ENCODE measurements around the gene HEBP2. TPM values are rescaled to one million over a fixed set of nuclear protein-coding genes. Genes with fewer than 3 reads are reported as not detected.

Gene HEBP2
- total RNA-seq, 1 donor from 2014 or later, result 11.9 TPM

DNA sequence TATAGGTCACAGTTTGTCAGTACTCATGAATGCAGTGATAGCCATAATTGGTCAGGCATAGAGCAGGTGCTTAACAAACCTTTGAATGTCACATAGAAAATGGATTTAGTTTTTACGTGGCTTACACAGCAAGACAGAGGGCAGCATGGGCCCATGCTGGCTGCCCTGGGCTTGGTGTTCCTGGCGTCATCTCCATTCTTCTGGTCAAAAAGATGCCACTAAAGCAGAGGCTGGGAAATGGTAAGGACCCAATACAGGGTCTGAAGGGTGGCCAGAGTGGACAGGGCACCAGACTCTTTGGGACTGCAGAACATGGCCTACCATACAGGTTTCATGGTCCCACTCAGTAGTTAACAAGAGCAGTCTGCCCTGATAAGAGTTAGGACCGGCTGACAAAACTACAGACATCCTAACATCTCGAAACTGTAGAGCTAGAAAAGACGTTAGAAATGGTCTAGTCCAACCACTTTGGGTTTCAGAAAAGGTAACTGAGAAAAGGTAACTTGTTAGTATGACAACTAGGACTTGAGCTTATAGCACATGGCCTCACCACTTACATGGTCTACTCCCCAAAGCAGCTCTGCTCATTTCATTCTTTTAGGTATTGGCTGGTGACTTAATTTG lies 22.6 kb downstream of the HEBP2 start:
- Histone ChIP-seq H3F3A (ENCODE audit: low read depth) (no peaks in the 10 kb centered on the region), H3K79me2 (ENCODE audit: low read depth) (no peaks in the 10 kb centered on the region), H2AFZ (replicated peaks) (no peak overlapping the region), H3K9ac (no peak overlapping the region), H3K27ac (no peak overlapping the region), H3K4me1 (no peaks in the 10 kb centered on the region), H3K36me3 (no peaks in the 10 kb centered on the region), H3K4me2 (no peak overlapping the region), H3K9me3 (ENCODE audit: low read depth) (no peaks in the 10 kb centered on the region), H3K4me3 (no peak overlapping the region), H3K27me3 (no peaks in the 10 kb centered on the region), H4K20me1 (ENCODE audit: low read depth) (no peaks in the 10 kb centered on the region)
- peaks cover 10% of the 10 kb centered on the region for H3K4me1 Mint-ChIP-seq
- H3K27me3 Mint-ChIP-seq (ENCODE audit: insufficient read depth, low read depth), result peaks cover 2% of the 10 kb centered on the region
- DNase-seq (ENCODE audit: low spot score), result no peak
- no peak overlapping the region for H3K4me3 Mint-ChIP-seq
- no peak overlapping the region for H3K27ac Mint-ChIP-seq
- H3K36me3 Mint-ChIP-seq, result peaks cover 26% of the 10 kb centered on the region
- H3K9me3 Mint-ChIP-seq, result no peaks in the 10 kb centered on the region
- no peak for TF ChIP-seq EZH2 (IDR thresholded peaks at IDR 0.05)
- TF ChIP-seq, protein P1, sequence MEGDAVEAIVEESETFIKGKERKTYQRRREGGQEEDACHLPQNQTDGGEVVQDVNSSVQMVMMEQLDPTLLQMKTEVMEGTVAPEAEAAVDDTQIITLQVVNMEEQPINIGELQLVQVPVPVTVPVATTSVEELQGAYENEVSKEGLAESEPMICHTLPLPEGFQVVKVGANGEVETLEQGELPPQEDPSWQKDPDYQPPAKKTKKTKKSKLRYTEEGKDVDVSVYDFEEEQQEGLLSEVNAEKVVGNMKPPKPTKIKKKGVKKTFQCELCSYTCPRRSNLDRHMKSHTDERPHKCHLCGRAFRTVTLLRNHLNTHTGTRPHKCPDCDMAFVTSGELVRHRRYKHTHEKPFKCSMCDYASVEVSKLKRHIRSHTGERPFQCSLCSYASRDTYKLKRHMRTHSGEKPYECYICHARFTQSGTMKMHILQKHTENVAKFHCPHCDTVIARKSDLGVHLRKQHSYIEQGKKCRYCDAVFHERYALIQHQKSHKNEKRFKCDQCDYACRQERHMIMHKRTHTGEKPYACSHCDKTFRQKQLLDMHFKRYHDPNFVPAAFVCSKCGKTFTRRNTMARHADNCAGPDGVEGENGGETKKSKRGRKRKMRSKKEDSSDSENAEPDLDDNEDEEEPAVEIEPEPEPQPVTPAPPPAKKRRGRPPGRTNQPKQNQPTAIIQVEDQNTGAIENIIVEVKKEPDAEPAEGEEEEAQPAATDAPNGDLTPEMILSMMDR (IDR thresholded peaks at IDR 0.05), result no peak
- TF ChIP-seq EZH2phosphoT487 (IDR thresholded peaks at IDR 0.05), result no peak

DNA sequence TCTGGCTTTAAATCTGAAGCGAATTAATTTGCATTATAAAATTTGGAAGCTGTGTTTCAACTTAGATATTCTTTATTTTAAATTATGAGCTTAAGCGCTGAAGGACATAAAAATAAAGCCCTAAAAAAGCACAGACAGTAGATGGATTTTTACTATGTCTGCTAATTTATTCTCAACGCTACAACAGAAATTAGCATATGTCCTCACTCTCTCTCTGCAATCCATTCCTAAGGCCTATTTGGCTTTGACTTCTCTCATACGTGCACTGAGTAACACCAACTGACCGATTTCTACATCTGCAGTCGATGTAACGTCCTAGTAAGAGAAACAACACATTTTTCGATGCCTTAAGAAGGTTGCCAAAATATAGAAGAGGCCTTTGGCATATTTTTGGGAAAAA lies 23.7 kb downstream of the HEBP2 start:
- Histone ChIP-seq H3K9me3 (ENCODE audit: low read depth) (no peaks in the 10 kb centered on the region), H3K4me3 (no peak overlapping the region), H3K27ac (no peak overlapping the region), H2AFZ (replicated peaks) (no peak overlapping the region), H3K79me2 (ENCODE audit: low read depth) (no peaks in the 10 kb centered on the region), H3K9ac (no peak overlapping the region), H3K4me1 (no peaks in the 10 kb centered on the region), H3F3A (ENCODE audit: low read depth) (no peaks in the 10 kb centered on the region), H3K4me2 (no peak overlapping the region), H3K36me3 (no peaks in the 10 kb centered on the region), H3K27me3 (no peaks in the 10 kb centered on the region), H4K20me1 (ENCODE audit: low read depth) (no peaks in the 10 kb centered on the region)
- TF ChIP-seq, protein P1 (IDR thresholded peaks at IDR 0.05), result no peak
- TF ChIP-seq EZH2 (IDR thresholded peaks at IDR 0.05), result no peak
- Mint-ChIP-seq H3K4me1 (peaks cover 10% of the 10 kb centered on the region), H3K9me3 (no peaks in the 10 kb centered on the region), H3K36me3 (peaks cover 24% of the 10 kb centered on the region), H3K27me3 (ENCODE audit: insufficient read depth, low read depth) (peaks cover 2% of the 10 kb centered on the region), H3K27ac (no peak overlapping the region), H3K4me3 (no peak overlapping the region)
- no peak for DNase-seq (ENCODE audit: low spot score)

GRCh38 chr6:138428944-138429598 lies 25.0 kb downstream of the HEBP2 start:
- H3K9ac ChIP-seq, result no peak overlapping the region
- H3K27ac ChIP-seq, result no peak overlapping the region
- TF ChIP-seq EZH2phosphoT487 (IDR thresholded peaks at IDR 0.05) (no peak), EZH2 (IDR thresholded peaks at IDR 0.05) (no peak)
- TF ChIP-seq, protein P1 (IDR thresholded peaks at IDR 0.05), result peak; percentile 76
- peak overlapping the region; percentile 74 for H3K27ac Mint-ChIP-seq
- no peak overlapping the region for H3K4me3 ChIP-seq
- H3K9me3 ChIP-seq (ENCODE audit: low read depth), result no peaks in the 10 kb centered on the region
- no peaks in the 10 kb centered on the region for H4K20me1 ChIP-seq (ENCODE audit: low read depth)
- peaks cover 10% of the 10 kb centered on the region for H3K4me1 Mint-ChIP-seq
- H3K36me3 Mint-ChIP-seq, result peaks cover 27% of the 10 kb centered on the region
- H3K79me2 ChIP-seq (ENCODE audit: low read depth), result no peaks in the 10 kb centered on the region
- no peaks in the 10 kb centered on the region for H3K36me3 ChIP-seq
- no peaks in the 10 kb centered on the region for H3F3A ChIP-seq (ENCODE audit: low read depth)
- no peaks in the 10 kb centered on the region for H3K9me3 Mint-ChIP-seq
- H3K4me2 ChIP-seq, result no peak overlapping the region
- H2AFZ ChIP-seq (replicated peaks), result no peak overlapping the region
- no peaks in the 10 kb centered on the region for H3K27me3 Mint-ChIP-seq (ENCODE audit: insufficient read depth, low read depth)
- peak; percentile 64 for DNase-seq (ENCODE audit: low spot score)
- no peaks in the 10 kb centered on the region for H3K27me3 ChIP-seq
- no peak overlapping the region for H3K4me3 Mint-ChIP-seq
- H3K4me1 ChIP-seq, result no peaks in the 10 kb centered on the region
